SHP77 treated with DMSO at 0.1 percent for 48 hours (cell line): ENCODE results near the gene ANKRD11.

Experiments
- DNase-seq: peaks from one replicate; lab custom pipeline; 2025; lab: John Stamatoyannopoulos, UW

ANKRD11 gene

GRCh38 chr16:89233678-89234490, 256.5 kb downstream of the ANKRD11 start:
- DNase-seq = no peak

DNA sequence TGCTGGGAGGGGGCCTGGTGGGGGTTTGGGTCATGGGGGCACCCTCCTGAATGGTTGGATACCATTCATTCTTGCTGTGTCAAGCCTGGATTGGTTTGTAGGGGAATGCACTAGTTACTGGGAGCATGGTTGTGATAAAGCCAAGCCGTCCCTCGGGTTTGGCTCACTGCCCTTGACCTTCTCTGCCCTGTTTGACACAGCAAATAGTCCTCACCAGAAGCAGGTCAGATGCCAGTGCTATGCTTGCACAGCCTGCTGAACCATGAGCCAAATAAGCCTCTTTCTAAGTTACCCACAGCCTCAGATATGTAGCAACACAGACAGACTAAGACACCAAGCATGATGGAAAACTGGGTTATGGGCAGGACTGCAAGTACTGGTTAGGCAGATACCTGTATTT, 258.3 kb downstream of the ANKRD11 start:
- DNase-seq = no peak

DNA sequence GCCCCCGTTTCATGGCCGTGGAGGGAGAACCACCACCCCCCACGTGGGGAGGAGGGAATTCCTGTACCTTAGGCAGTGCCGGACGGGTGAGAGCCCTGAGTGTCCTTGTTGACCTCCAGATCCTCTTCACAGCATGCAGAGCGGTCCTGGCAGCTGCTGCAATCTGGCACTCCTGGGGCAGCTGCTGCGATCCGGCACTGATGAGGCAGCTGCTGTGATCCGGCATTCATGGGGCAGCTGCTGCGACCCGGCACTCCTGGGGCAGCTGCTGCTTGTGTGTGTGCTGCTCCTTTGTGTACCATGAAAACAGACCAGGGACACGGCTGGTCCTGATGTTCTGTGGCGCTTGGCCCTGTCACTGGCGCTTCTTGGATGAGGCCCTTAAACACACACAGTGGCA, 260.1 kb downstream of the ANKRD11 start:
- peak; percentile 94 for DNase-seq

DNA sequence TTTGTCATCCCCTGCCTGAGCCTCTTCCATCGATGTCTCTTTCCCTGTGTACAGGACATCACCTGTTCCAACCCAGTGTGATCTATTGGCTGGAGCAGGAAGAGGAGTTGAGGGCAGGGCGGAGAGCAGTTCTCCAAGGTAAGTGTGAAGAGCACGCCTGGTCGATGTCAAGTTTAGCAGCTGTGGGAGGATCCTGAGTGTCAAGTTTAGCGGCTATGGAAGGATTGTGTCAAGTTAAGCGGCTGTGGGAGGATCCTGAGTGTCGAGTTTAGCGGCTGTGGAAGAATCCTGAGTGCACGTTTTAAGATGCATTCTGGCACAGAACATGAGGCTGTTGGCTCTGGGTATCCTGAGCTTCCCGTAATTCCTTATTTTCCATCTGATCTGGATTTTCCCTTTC, 265.7 kb downstream of the ANKRD11 start:
- DNase-seq = no peak

- DNase-seq = no peak
Measured at GRCh38 chr16:89222931-89223330, 267.4 kb downstream of the ANKRD11 start.

DNA sequence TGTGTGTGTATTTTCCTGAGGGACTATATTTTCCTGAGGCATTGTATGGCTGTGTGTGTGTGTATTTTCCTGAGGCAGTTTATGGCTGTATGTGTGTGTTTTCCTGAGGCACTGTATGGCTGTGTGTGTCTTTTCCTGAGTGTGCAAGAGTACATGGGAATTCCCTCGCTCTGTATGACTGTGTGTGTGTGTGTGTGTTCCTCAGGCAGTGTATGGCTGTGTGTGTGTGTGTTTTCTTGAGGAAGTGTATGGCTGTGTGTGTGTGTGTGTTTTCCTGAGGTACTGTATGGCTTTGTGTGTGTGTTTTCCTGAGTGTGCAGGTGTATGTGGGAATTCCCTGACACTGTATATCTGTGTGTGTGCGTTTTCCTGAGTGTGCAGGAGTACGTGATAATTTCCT, 268.8 kb downstream of the ANKRD11 start:
- no peak for DNase-seq

DNA sequence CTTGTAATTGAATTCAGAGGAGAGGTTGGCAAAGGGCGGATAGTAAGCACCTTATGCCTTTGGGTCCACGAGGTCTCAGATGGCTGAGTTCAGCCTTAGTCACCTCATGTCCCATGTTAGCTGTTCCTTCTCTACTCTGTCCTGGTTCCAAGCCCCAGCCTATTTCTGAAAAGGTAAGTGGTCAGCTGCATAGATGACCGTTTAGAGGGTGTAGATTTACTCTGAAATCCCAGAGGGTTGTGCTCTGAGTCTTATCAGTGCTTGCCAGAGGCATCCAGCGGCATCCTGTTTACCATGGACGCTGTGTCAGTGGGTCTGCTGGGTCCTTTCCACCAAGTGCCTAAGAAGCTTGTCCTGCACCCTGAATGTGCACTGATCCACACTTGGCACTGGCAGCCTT, 271.0 kb downstream of the ANKRD11 start:
- no peak for DNase-seq
